ENCODE measurements around the gene SEMA5A.

DNA sequence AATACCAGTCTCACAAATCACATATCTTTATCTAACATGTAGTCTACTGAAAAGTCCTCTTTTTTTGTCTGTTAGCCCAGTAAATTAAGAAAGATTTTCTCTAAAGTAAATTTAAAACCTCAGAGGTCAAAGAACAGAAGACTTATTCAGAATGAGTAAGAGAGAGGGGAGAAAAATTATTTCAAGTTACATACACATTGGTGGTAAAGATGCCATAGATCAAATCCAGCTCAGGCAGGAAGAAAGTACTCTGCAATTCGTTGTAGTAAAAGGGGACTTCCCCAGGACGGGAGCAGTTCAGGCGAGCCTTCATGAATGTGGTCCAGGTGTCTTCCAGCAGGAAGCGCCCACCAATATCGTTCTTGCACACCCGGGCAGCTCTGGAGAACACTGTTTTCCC is 344.1 kb downstream of the SEMA5A start:
- TF ChIP-seq POLR2A (IDR thresholded peaks at IDR 0.05; ENCODE audit: low read length) (no peak), GATA1 (IDR thresholded peaks at IDR 0.05; ENCODE audit: low read depth, low read length) (no peak)

All from erythroblast (primary cell).